PC-9 (cell line): ENCODE results near the gene PCYT2. TPM values are rescaled to one million over a fixed set of nuclear protein-coding genes. Genes with fewer than 3 reads are reported as not detected.

Experiments used
- BruUV-seq: library from RNA; stranded (reverse); fragments of 400-500 nt; replicated peaks from 2 replicates; lab custom pipeline; 2021; lab: Mats Ljungman, UMichigan
- CTCF ChIA-PET: fragments of 300-600 bp; sonication (Branson Sonifier 250); formaldehyde crosslinking; loops from one replicate; lab custom pipeline; 2022; ENCODE audit warnings: antibody characterized with exemption; lab: Charles Lee
- POLR2A ChIA-PET: fragments of 300-600 bp; sonication (Branson Sonifier 250); formaldehyde crosslinking; loops from one replicate; lab custom pipeline; 2022; ENCODE audit warnings: antibody characterized with exemption; ENCODE audit not compliant: unreplicated experiment; lab: Charles Lee
- DNase-seq, 2 experiments: peaks; one replicate each; pipeline versions ENCODE4 v3.0.0 to v3.0.0-alpha.2; 2015 to 2022; ENCODE audit warnings: mixed read lengths in 1 of 2
- H2AFZ ChIP-seq: fragments of 200-600 bp; sonication (generic); 2 replicates; pipeline ENCODE4 v1.8.1; 2017; ENCODE audit warnings: antibody characterized with exemption
- H3F3A ChIP-seq: fragments of 200-600 bp; sonication (generic); 2 replicates; pipeline ENCODE4 v1.8.1; 2017; ENCODE audit warnings: antibody characterized with exemption, mild to moderate bottlenecking, low read depth; ENCODE audit not compliant: insufficient read depth
- H3K27ac ChIP-seq: fragments of 200-600 bp; sonication (generic); 2 replicates; pipeline ENCODE4 v1.6.1; 2016; ENCODE audit warnings: mixed run types
- H3K27me3 ChIP-seq: fragments of 200-600 bp; sonication (generic); 2 replicates; pipeline ENCODE4 v1.6.1; 2016; ENCODE audit warnings: low read depth, mixed run types; ENCODE audit not compliant: insufficient read depth
- H3K36me3 ChIP-seq: fragments of 200-600 bp; sonication (generic); 2 replicates; pipeline ENCODE4 v1.6.1; 2016; ENCODE audit warnings: low read depth, mixed run types
- H3K4me1 ChIP-seq: fragments of 200-600 bp; sonication (generic); replicated peaks from 2 replicates; pipeline ENCODE4 v1.6.1; 2016; ENCODE audit warnings: mixed run types; ENCODE audit not compliant: insufficient read depth
- H3K4me2 ChIP-seq: fragments of 200-600 bp; sonication (generic); 2 replicates; pipeline ENCODE4 v1.6.1; 2017; ENCODE audit warnings: mixed run types
- H3K4me3 ChIP-seq: fragments of 200-600 bp; sonication (generic); 2 replicates; pipeline ENCODE4 v1.6.1; 2016; ENCODE audit warnings: mixed run types
- H3K79me2 ChIP-seq: fragments of 200-600 bp; sonication (generic); 2 replicates; pipeline ENCODE4 v1.6.1; 2017; ENCODE audit warnings: low read depth, mixed run types
- H3K9me2 ChIP-seq: fragments of 200-600 bp; sonication (generic); 2 replicates; pipeline ENCODE4 v1.8.1; 2017; ENCODE audit warnings: mild to moderate bottlenecking; ENCODE audit not compliant: insufficient read depth
- H3K9me3 ChIP-seq: fragments of 200-600 bp; sonication (generic); 2 replicates; pipeline ENCODE4 v1.8.1; 2016; ENCODE audit warnings: low read depth; ENCODE audit not compliant: insufficient read depth
- H4K20me1 ChIP-seq: fragments of 200-600 bp; sonication (generic); 2 replicates; pipeline ENCODE4 v1.8.1; 2017; ENCODE audit not compliant: insufficient read depth
- CTCF ChIP-seq: fragments of 200-600 bp; sonication (generic); conservative IDR thresholded peaks from 2 replicates; pipeline ENCODE4 v1.6.1; 2017; ENCODE audit warnings: mixed run types, antibody characterized with exemption, mild to moderate bottlenecking, moderate library complexity
- EZH2 ChIP-seq: fragments of 200-600 bp; sonication (generic); IDR thresholded peaks from 2 replicates; pipeline ENCODE4 v1.8.0; 2017; ENCODE audit warnings: antibody characterized with exemption, low read depth
- intact Hi-C: fragments of 100-400 bp; cut with micrococcal nuclease; formaldehyde crosslinking; loops from one replicate; pipeline ENCODE4 v1.10.0; 2022; ENCODE audit not compliant: unreplicated experiment
- total RNA-seq: library from RNA; stranded (reverse); gene quantifications from 2 replicates; pipeline ENCODE4 v1.2.3, GENCODE V29; 2021

The PCYT2 gene
- total RNA-seq, 1 experiment from 2014 or later, result 82.2 TPM

- Histone ChIP-seq H3K9me3 (no peaks in the 10 kb centered on the region), H3F3A (peaks cover 63% of the 10 kb centered on the region), H3K4me1 (0 out of 2 replicates have a peak, but pooled peaks cover 10% of the 10 kb centered on the region), H4K20me1 (peaks cover 40% of the 10 kb centered on the region), H2AFZ (no peak overlapping the region), H3K9me2 (no peaks in the 10 kb centered on the region), H3K4me3 (no peak overlapping the region), H3K79me2 (peaks cover 45% of the 10 kb centered on the region), H3K4me2 (no peak overlapping the region), H3K27ac (no peak overlapping the region), H3K36me3 (peaks cover 10% of the 10 kb centered on the region; the same call in 1 of the 2 replicates), H3K27me3 (no peaks in the 10 kb centered on the region)
- CTCF ChIA-PET, result interaction anchor here (0.7 kb wide), 1 partner anchor 132 kb away, joined by 9 read pairs; no protein-coding TSS in a partner anchor
- intact Hi-C loops, result loop anchor here (5.0 kb wide), 1 partner anchor 60 kb away; the partner anchor contains the start of gene MAFG
- TF ChIP-seq EZH2, result no peak
- no peak for TF ChIP-seq CTCF
- POLR2A ChIA-PET, result interaction anchor here (0.5 to 0.7 kb wide), 3 partner anchors 154 to 170 kb away, joined by 3 to 11 read pairs (median 8); partner anchors contain the start of gene CENPX
- BruUV-seq, result no TSS peak
- peak in 1 of 2 experiments; percentile 52 for DNase-seq
These were observed 43.8 kb downstream of the PCYT2 start for GRCh38 chr17:81867170-81867990.

DNA sequence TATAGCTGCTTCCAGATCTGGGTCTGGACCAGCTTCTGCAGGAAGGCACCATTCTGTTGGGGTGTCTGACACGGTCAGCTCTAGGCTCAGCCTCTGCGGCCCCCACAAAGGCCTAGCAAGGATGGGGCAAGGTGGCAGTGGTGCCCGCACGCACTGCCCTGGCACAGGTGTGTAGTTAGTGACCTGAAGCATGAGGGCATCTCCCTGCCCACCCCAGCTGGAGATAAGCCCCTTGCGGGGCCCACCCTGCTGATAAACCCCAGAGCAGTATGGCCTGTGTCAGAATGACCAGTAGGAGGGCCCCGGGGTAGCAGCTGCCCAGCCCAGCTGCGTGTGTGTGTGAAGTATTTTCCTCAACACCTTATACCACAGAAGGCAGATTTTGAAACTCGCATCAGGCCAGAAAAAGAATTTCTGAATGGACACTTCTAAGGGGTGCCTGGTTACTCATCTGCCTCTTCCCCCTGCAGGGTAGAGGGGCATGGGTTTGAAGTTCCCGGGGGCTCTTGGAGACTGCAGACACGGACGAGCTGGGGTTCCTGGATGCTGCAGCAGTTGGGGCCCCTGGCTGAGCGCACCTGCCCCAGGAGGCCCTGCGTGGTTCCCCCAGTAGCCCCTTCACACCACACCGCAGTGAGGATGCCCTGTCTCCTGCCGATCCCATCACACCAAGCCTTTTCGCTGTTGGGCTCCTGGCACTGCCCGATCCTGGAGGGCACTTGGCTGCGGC, 44.6 kb downstream of the PCYT2 start:
- peaks cover 40% of the 10 kb centered on the region for H4K20me1 ChIP-seq
- BruUV-seq, result no TSS peak
- 0 out of 2 replicates have a peak, but pooled peaks cover 8% of the 10 kb centered on the region for H3K4me1 ChIP-seq
- intact Hi-C loops, result loop anchor here (5.0 kb wide), 1 partner anchor 61 kb away; the partner anchor contains the start of gene MAFG
- peaks cover 44% of the 10 kb centered on the region for H3K79me2 ChIP-seq
- TF ChIP-seq EZH2, result no peak
- H3K4me3 ChIP-seq, result no peak overlapping the region
- H2AFZ ChIP-seq, result no peak overlapping the region
- DNase-seq, result no peak
- H3K27ac ChIP-seq, result no peak overlapping the region
- H3F3A ChIP-seq, result peaks cover 66% of the 10 kb centered on the region
- ChIA-PET CTCF (no interaction called here), POLR2A (interaction anchor here (0.6 kb wide), 1 partner anchor 279 kb away, joined by 10 read pairs; no protein-coding TSS in a partner anchor)
- H3K4me2 ChIP-seq, result no peak overlapping the region
- no peaks in the 10 kb centered on the region for H3K27me3 ChIP-seq
- H3K9me3 ChIP-seq, result no peaks in the 10 kb centered on the region
- peaks cover 10% of the 10 kb centered on the region; the same call in 1 of the 2 replicates for H3K36me3 ChIP-seq
- no peaks in the 10 kb centered on the region for H3K9me2 ChIP-seq

DNA sequence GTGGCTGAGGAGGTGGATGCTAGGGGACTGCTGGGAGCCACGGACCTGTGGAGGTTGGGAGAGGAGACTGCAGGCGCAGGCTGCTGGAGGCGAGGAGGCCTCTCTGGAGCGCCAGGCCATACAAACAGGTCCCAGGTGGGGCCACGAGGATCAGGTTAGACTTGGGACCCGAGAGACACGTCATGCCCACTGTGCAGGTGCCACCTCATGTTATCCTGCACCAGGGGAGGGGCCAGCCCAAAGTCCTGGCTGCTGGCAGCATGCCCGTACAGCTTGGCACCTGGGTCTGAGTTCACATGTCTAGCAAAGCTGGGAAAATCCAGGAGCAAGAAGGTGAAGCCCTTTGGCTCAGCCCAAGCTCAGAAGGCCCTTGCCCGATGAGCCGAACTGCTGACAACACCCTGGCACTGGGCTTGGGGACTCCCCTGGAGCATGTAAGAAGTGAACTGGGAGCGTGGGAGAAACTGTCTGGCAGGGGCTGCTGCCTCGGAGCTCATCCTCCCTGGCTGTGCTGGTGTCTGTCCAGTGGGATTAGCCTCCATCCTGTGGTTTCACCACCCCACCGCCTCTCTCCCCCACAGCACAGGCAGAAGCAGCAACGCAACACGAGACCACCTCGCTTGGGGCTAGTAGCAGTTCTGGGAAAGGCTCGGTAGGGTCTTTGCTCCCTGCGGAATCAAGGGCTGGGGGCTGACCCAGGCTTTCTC, 45.3 kb downstream of the PCYT2 start:
- Histone ChIP-seq H4K20me1 (peaks cover 40% of the 10 kb centered on the region), H3K9me2 (no peaks in the 10 kb centered on the region), H3K27ac (no peak overlapping the region), H3K9me3 (no peaks in the 10 kb centered on the region), H3K27me3 (no peaks in the 10 kb centered on the region), H3K4me1 (0 out of 2 replicates have a peak, but pooled peaks cover 8% of the 10 kb centered on the region), H3F3A (peaks cover 68% of the 10 kb centered on the region), H3K4me2 (no peak overlapping the region), H2AFZ (no peak overlapping the region), H3K4me3 (no peak overlapping the region), H3K36me3 (peaks cover 10% of the 10 kb centered on the region; the same call in 1 of the 2 replicates), H3K79me2 (peaks cover 45% of the 10 kb centered on the region)
- TF ChIP-seq EZH2 (no peak), CTCF (no peak)
- DNase-seq, result peak in 1 of 2 experiments; percentile 44
- ChIA-PET CTCF (no interaction called here), POLR2A (interaction anchor here (0.6 kb wide), 1 partner anchor 280 kb away, joined by 10 read pairs; no protein-coding TSS in a partner anchor)
- intact Hi-C loops, result loop anchor here (5.0 kb wide), 1 partner anchor 61 kb away; the partner anchor contains the start of gene MAFG
- no TSS peak for BruUV-seq
